Stimulated activated CD8-positive, alpha-beta memory T cell treated with anti-CD3 and anti-CD28 coated beads, Interleukin-15, amount 100 ng/mL, for 1 hour (primary cell): ENCODE results near the gene PRDM4.

ENCODE experiments used
- DNase-seq: peaks from one replicate; pipeline ENCODE4 v3.0.0-alpha.2; 2020; ENCODE audit warnings: low read depth

Gene PRDM4

GRCh38 chr12:107685360-107686248, 75.3 kb downstream of the PRDM4 start, which contains the start of gene PWP1:
Gene PWP1, plus strand, starts transcription at chr12:107685799. Its CDS starts 101 bp downstream, at chr12:107685900.
- peak; percentile 87 for DNase-seq

GRCh38 chr12:107684990-107685359, 76.0 kb downstream of the PRDM4 start:
- no peak for DNase-seq

GRCh38 chr12:107684029-107684795, 76.7 kb downstream of the PRDM4 start:
- no peak for DNase-seq
